ENCODE measurements around the gene RNF126.

The RNF126 gene

GRCh38 chr19:619286-620002 lies 43.6 kb downstream of the RNF126 start:
- TF ChIP-seq GATA2 (IDR thresholded peaks at IDR 0.05; ENCODE audit: low read depth, low read length) (no peak), GATA3 (IDR thresholded peaks at IDR 0.05; ENCODE audit: low read depth, low read length) (no peak)

GRCh38 chr19:618674-619285 lies 44.2 kb downstream of the RNF126 start:
- no peak for TF ChIP-seq GATA2 (IDR thresholded peaks at IDR 0.05; ENCODE audit: low read depth, low read length)

- TF ChIP-seq GATA3 (IDR thresholded peaks at IDR 0.05; ENCODE audit: low read depth, low read length) (no peak), GATA2 (IDR thresholded peaks at IDR 0.05; ENCODE audit: low read depth, low read length) (no peak)
These were observed 44.8 kb downstream of the RNF126 start for GRCh38 chr19:618247-618619.

GRCh38 chr19:617551-618246 lies 45.3 kb downstream of the RNF126 start:
- TF ChIP-seq GATA2 (IDR thresholded peaks at IDR 0.05; ENCODE audit: low read depth, low read length), result no peak
- TF ChIP-seq GATA3 (IDR thresholded peaks at IDR 0.05; ENCODE audit: low read depth, low read length), result no peak

- TF ChIP-seq GATA3 (IDR thresholded peaks at IDR 0.05; ENCODE audit: low read depth, low read length) (no peak), GATA2 (IDR thresholded peaks at IDR 0.05; ENCODE audit: low read depth, low read length) (no peak)
These were observed 46.1 kb downstream of the RNF126 start for GRCh38 chr19:616747-617526.

- TF ChIP-seq GATA2 (IDR thresholded peaks at IDR 0.05; ENCODE audit: low read depth, low read length), result no peak
- TF ChIP-seq GATA3 (IDR thresholded peaks at IDR 0.05; ENCODE audit: low read depth, low read length), result no peak
These were observed 46.8 kb downstream of the RNF126 start for GRCh38 chr19:616062-616700.

- TF ChIP-seq GATA3 (IDR thresholded peaks at IDR 0.05; ENCODE audit: low read depth, low read length), result no peak
- TF ChIP-seq GATA2 (IDR thresholded peaks at IDR 0.05; ENCODE audit: low read depth, low read length), result no peak
These were observed 47.4 kb downstream of the RNF126 start for GRCh38 chr19:615619-616018.

GRCh38 chr19:613732-614567 lies 49.1 kb downstream of the RNF126 start:
- no peak for TF ChIP-seq GATA3 (IDR thresholded peaks at IDR 0.05; ENCODE audit: low read depth, low read length)
- no peak for TF ChIP-seq GATA2 (IDR thresholded peaks at IDR 0.05; ENCODE audit: low read depth, low read length)

- TF ChIP-seq GATA3 (IDR thresholded peaks at IDR 0.05; ENCODE audit: low read depth, low read length), result no peak
- no peak for TF ChIP-seq GATA2 (IDR thresholded peaks at IDR 0.05; ENCODE audit: low read depth, low read length)
These were observed 50.1 kb downstream of the RNF126 start for GRCh38 chr19:612941-613340.

GRCh38 chr19:611481-611868 lies 51.5 kb downstream of the RNF126 start:
- TF ChIP-seq GATA2 (IDR thresholded peaks at IDR 0.05; ENCODE audit: low read depth, low read length) (no peak), GATA3 (IDR thresholded peaks at IDR 0.05; ENCODE audit: low read depth, low read length) (no peak)

GRCh38 chr19:610801-611480 lies 52.1 kb downstream of the RNF126 start:
- TF ChIP-seq GATA3 (IDR thresholded peaks at IDR 0.05; ENCODE audit: low read depth, low read length) (no peak), GATA2 (IDR thresholded peaks at IDR 0.05; ENCODE audit: low read depth, low read length) (peak; percentile 78)

GRCh38 chr19:610071-610800 lies 52.8 kb downstream of the RNF126 start:
- no peak for TF ChIP-seq GATA2 (IDR thresholded peaks at IDR 0.05; ENCODE audit: low read depth, low read length)
- no peak for TF ChIP-seq GATA3 (IDR thresholded peaks at IDR 0.05; ENCODE audit: low read depth, low read length)

Data from SH-SY5Y (cell line).